ENCODE results near the gene TBK1. TPM values are rescaled to one million over a fixed set of nuclear protein-coding genes. Genes with fewer than 3 reads are reported as not detected.

Gene TBK1
- total and polyA plus RNA-seq, 2 of the 13 experiments (the other 11 are each of a cell fraction or from before 2014, with no cell fraction given): 10.3 to 25.2 TPM

- TF ChIP-seq ZBTB44 (CRISPR knock-in tag; IDR thresholded peaks at IDR 0.05): no peak
- peak; percentile 73; the same call in 1 of the 2 replicates for TF ChIP-seq HOXD1 (CRISPR knock-in tag; IDR thresholded peaks at IDR 0.05)
- TF ChIP-seq CEBPB (IDR thresholded peaks at IDR 0.05; ENCODE audit: borderline replicate concordance, low read depth, low read length): no peak
- TF ChIP-seq HNRNPLL (IDR thresholded peaks at IDR 0.05; ENCODE audit: low read depth, low read length, poor library complexity, severe bottlenecking): peak; percentile 43
- no peak for TF ChIP-seq KLF15 (CRISPR knock-in tag; IDR thresholded peaks at IDR 0.05; ENCODE audit: borderline replicate concordance)
- TF ChIP-seq SALL2 (CRISPR knock-in tag; IDR thresholded peaks at IDR 0.05): peak; percentile 73
- TF ChIP-seq CENPBD1 (CRISPR knock-in tag; IDR thresholded peaks at IDR 0.05; ENCODE audit: borderline replicate concordance, low read depth): no peak; the same call in 1 of the 2 replicates
- TF ChIP-seq ZNF180 (CRISPR knock-in tag; IDR thresholded peaks at IDR 0.05; ENCODE audit: borderline replicate concordance, low read depth): no peak
- TF ChIP-seq ZNF75D (CRISPR knock-in tag; IDR thresholded peaks at IDR 0.05; ENCODE audit: borderline replicate concordance): no peak
- no peak for TF ChIP-seq CTCF (CRISPR knock-in tag; IDR thresholded peaks at IDR 0.05)
- TF ChIP-seq NFYB (CRISPR knock-in tag; IDR thresholded peaks at IDR 0.05): no peak
- TF ChIP-seq DDIT3 (CRISPR knock-in tag; IDR thresholded peaks at IDR 0.05): no peak
- peak; percentile 65; the same call in 1 of the 2 replicates for TF ChIP-seq RNF2 (conservative IDR thresholded peaks at IDR 0.05; ENCODE audit: low read depth)
- TF ChIP-seq TBP (CRISPR knock-in tag; IDR thresholded peaks at IDR 0.05): no peak
- 0 out of 2 replicates have a peak, but pooled peaks have one; percentile 19 for TF ChIP-seq YEATS2 (CRISPR knock-in tag; IDR thresholded peaks at IDR 0.05; ENCODE audit: borderline replicate concordance)
- no peak; the same call in 1 of the 2 replicates for TF ChIP-seq KDM5A (IDR thresholded peaks at IDR 0.05; ENCODE audit: borderline replicate concordance, low read length)
- TF ChIP-seq U2AF1 (optimal IDR thresholded peaks at IDR 0.05; ENCODE audit: low read depth, low read length): no peak
- TF ChIP-seq RARG (CRISPR knock-in tag; IDR thresholded peaks at IDR 0.05; ENCODE audit: low read depth): no peak
- no peak for TF ChIP-seq KLF9 (CRISPR knock-in tag; IDR thresholded peaks at IDR 0.05; ENCODE audit: low read depth)
- TF ChIP-seq GRHL1 (CRISPR knock-in tag; conservative IDR thresholded peaks at IDR 0.05): no peak
- TF ChIP-seq ZNF333 (CRISPR knock-in tag; IDR thresholded peaks at IDR 0.05; ENCODE audit: borderline replicate concordance): no peak
- no peak for TF ChIP-seq SUZ12 (IDR thresholded peaks at IDR 0.05; ENCODE audit: low read depth, low read length)
- TF ChIP-seq ZNF33B (CRISPR knock-in tag; IDR thresholded peaks at IDR 0.05): peak; percentile 68; the same call in 1 of the 2 replicates
These were observed at the start of gene TBK1 (continued) for GRCh38 chr12:64451687-64452558.
